GM12878 (cell line): ENCODE results near the gene FRMD3. TPM values are rescaled to one million over a fixed set of nuclear protein-coding genes. Genes with fewer than 3 reads are reported as not detected.

Experiments
- ATAC-seq: fragments of 200-7000 bp; cut with Tn5 transposase; 3 replicates; pipeline ENCODE4 v1.9.1; 2020; ENCODE audit warnings: mild to moderate bottlenecking, moderate library complexity
- BruUV-seq: library from RNA; stranded (reverse); fragments of 400-500 nt; replicated peaks from 2 replicates; lab custom pipeline; 2021; lab: Mats Ljungman, UMichigan
- CTCF ChIA-PET: fragments of 300-600 bp; sonication (Branson Sonifier 250); formaldehyde crosslinking; extraction: SDS; loops from one replicate; lab custom pipeline; 2021; ENCODE audit warnings: inconsistent platforms; lab: Yijun Ruan, JAX
- POLR2A ChIA-PET: fragments of 350-600 bp; formaldehyde crosslinking; extraction: SDS; loops from one replicate; lab custom pipeline; 2021; ENCODE audit warnings: inconsistent platforms; lab: Charles Lee
- RAD21 ChIA-PET: fragments of 300-600 bp; sonication (Branson Sonifier 250); formaldehyde crosslinking; loops from one replicate; lab custom pipeline; 2023; ENCODE audit warnings: antibody characterized with exemption; ENCODE audit not compliant: unreplicated experiment; lab: Charles Lee
- SMC1A ChIA-PET: fragments of 300-600 bp; sonication (Branson Sonifier 250); formaldehyde crosslinking; loops from one replicate; lab custom pipeline; 2023; ENCODE audit not compliant: unreplicated experiment, uncharacterized antibody; lab: Charles Lee
- DNase-seq: peaks from one replicate; pipeline ENCODE4 v3.0.0-alpha.2; 2011; ENCODE audit warnings: low read depth, low spot score
- FAIRE-seq: peaks from 3 replicates; lab custom pipeline; 2011; peaks lifted over from hg19 to GRCh38; lab: Jason Lieb, UNC
- H2AFZ ChIP-seq: 2 replicates; pipeline ENCODE4 v1.6.0; 2011; ENCODE audit warnings: low read depth, low read length, control low read depth; ENCODE audit not compliant: control insufficient read depth
- H3K27ac ChIP-seq: 2 replicates; pipeline ENCODE4 v1.5.1; 2011; ENCODE audit warnings: control low read depth; ENCODE audit not compliant: control insufficient read depth, insufficient read depth
- H3K27me3 ChIP-seq, 2 experiments: replicated peaks in 1 of 2; 2 replicates each; pipeline versions ENCODE4 v1.6.0 to v1.6.1; 2011; ENCODE audit warnings: low read length in 1 of 2; ENCODE audit not compliant: control insufficient read depth in 2 of 2, insufficient read depth in 2 of 2
- H3K36me3 ChIP-seq, 2 experiments: 2 replicates each; pipeline ENCODE4 v1.5.1; 2011; ENCODE audit warnings: low read length in 1 of 2; ENCODE audit not compliant: control insufficient read depth in 2 of 2, insufficient read depth in 2 of 2
- H3K4me1 ChIP-seq: 2 replicates; pipeline ENCODE4 v1.6.1; 2011; ENCODE audit warnings: mild to moderate bottlenecking, low read length, moderate library complexity, mixed read lengths; ENCODE audit not compliant: control insufficient read depth, insufficient read depth
- H3K4me2 ChIP-seq: 2 replicates; pipeline ENCODE4 v1.6.0; 2011; ENCODE audit warnings: control low read depth; ENCODE audit not compliant: control insufficient read depth, insufficient read depth
- H3K4me3 ChIP-seq: fragments of 200-600 bp; sonication (generic); 2 replicates; pipeline ENCODE4 v1.5.1; 2016
- H3K79me2 ChIP-seq: 2 replicates; pipeline ENCODE4 v1.6.0; 2011; ENCODE audit warnings: low read length; ENCODE audit not compliant: control insufficient read depth, insufficient read depth
- H3K9ac ChIP-seq: 2 replicates; pipeline ENCODE4 v1.8.0; 2011; ENCODE audit warnings: low read length, control low read depth, mixed read lengths; ENCODE audit not compliant: control insufficient read depth, insufficient read depth
- H3K9me3 ChIP-seq: replicated peaks from 3 replicates; pipeline ENCODE4 v1.5.1; 2011; ENCODE audit warnings: mild to moderate bottlenecking, low read length; ENCODE audit not compliant: control insufficient read depth, insufficient read depth
- H4K20me1 ChIP-seq: 2 replicates; pipeline ENCODE4 v1.6.0; 2011; ENCODE audit not compliant: control insufficient read depth, insufficient read depth
- BCLAF1 ChIP-seq: fragments of 450-650 bp; IDR thresholded peaks from 2 replicates; pipeline ENCODE4 v1.6.1; 2017; ENCODE audit warnings: antibody characterized with exemption, mild to moderate bottlenecking, moderate library complexity
- E4F1 ChIP-seq: fragments of 450-650 bp; IDR thresholded peaks from 2 replicates; pipeline ENCODE4 v1.6.1; 2018; ENCODE audit warnings: borderline replicate concordance, mild to moderate bottlenecking; ENCODE audit not compliant: partially characterized antibody
- MLLT1 ChIP-seq: fragments of 450-650 bp; IDR thresholded peaks from 2 replicates; pipeline ENCODE4 v1.6.1; 2016; ENCODE audit warnings: mild to moderate bottlenecking
- TARDBP ChIP-seq: IDR thresholded peaks from 2 replicates; pipeline ENCODE4 v1.6.1; 2016; ENCODE audit warnings: borderline replicate concordance
- ZBTB33 ChIP-seq: fragments of 450-650 bp; IDR thresholded peaks from 2 replicates; pipeline ENCODE4 v1.6.1; 2017; ENCODE audit warnings: mild to moderate bottlenecking
- ZNF384 ChIP-seq: IDR thresholded peaks from 2 replicates; pipeline ENCODE4 v1.6.1; 2012; ENCODE audit warnings: low read depth, mild to moderate bottlenecking, low read length, improper control_type of control experiment, borderline replicate concordance
- ZNF592 ChIP-seq: fragments of 450-650 bp; IDR thresholded peaks from 2 replicates; pipeline ENCODE4 v1.6.1; 2017; ENCODE audit warnings: mild to moderate bottlenecking, moderate library complexity
- WGBS: methylation state at CpG from one replicate; pipeline ENCODE4 v1.1.6; 2016; ENCODE audit warnings: low lambda C conversion rate; ENCODE audit not compliant: insufficient replicate concordance, insufficient coverage; ENCODE audit errors: missing lambda C conversion rate; 5-methylcytosine and 5-hydroxymethylcytosine counted together
- in situ Hi-C: fragments of 300-500 bp; cut with MboI; formaldehyde crosslinking; loops from 9 replicates; pipeline ENCODE4 v1.14.3; 2018; ENCODE audit warnings: mixed read lengths
- intact Hi-C: fragments of 100-400 bp; cut with micrococcal nuclease; formaldehyde crosslinking; loops from one replicate; pipeline ENCODE4 v1.14.2; 2022; ENCODE audit not compliant: unreplicated experiment
- polyA plus RNA-seq, 11 experiments: library from polyadenylated mRNA; depleted of rRNA in 4 of 11; unstranded in 6 of 11; stranded (reverse) in 5 of 11; fragments of >200 nt; fragmentation: Nextera tagmentation in 4 of 11; fragmentation: Illumina TruSeq in 1 of 11; extraction: Ambion mirVana in 4 of 11; extraction: Trizol in 1 of 11; gene quantifications; 1 replicate in 1 of 11; 2 replicates in 10 of 11; pipeline versions ENCODE4 v1.2.1 to v1.2.3, GENCODE V29; 2011 to 2016; ENCODE audit warnings: inconsistent platforms in 2 of 11, missing spikeins in 2 of 11, low read depth in 1 of 11
- total RNA-seq, 4 experiments: library from RNA; depleted of rRNA in 3 of 4; stranded (reverse); fragments of >200 nt in 3 of 4; fragmentation: Illumina TruSeq in 1 of 4; extraction: Trizol in 1 of 4; gene quantifications; 2 replicates each; pipeline versions ENCODE4 v1.2.1 to v1.2.3, GENCODE V29; 2013 to 2021

The FRMD3 gene
- total and polyA plus RNA-seq, 10 of the 15 experiments (the other 5 are each of a cell fraction or from before 2014, with no cell fraction given), result 0.04 to 0.68 (median 0.21) TPM; not detected in 1

GRCh38 chr9:83294816-83295215 is 243.4 kb downstream of the FRMD3 start (continued):
- TF ChIP-seq ZBTB33, result no peak
- TF ChIP-seq ZNF384, result no peak
- no peak for TF ChIP-seq MLLT1
- no peak for TF ChIP-seq TARDBP
- TF ChIP-seq E4F1, result no peak

- ChIA-PET CTCF (interaction anchor here (0.6 kb wide), 1 partner anchor 262 kb away, joined by 3 read pairs; no protein-coding TSS in a partner anchor), RAD21 (interaction anchor here (0.6 kb wide), 1 partner anchor 51 kb away, joined by 3 read pairs; no protein-coding TSS in a partner anchor), SMC1A (interaction anchor here (1.4 kb wide), 1 partner anchor 9 kb away, joined by 4 read pairs; no protein-coding TSS in a partner anchor), POLR2A (no interaction called here)
- in situ Hi-C loops, result no loop called here
- H3K79me2 ChIP-seq, result no peaks in the 10 kb centered on the region
- H3K9ac ChIP-seq, result no peak overlapping the region
- H3K4me2 ChIP-seq, result no peak overlapping the region
- DNase-seq (no peak), FAIRE-seq (no peak), ATAC-seq (no peak)
- WGBS, result 44% methylated on average over 1 of the region's 1 CpG
- intact Hi-C loops, result no loop called here
- H2AFZ ChIP-seq, result no peak overlapping the region
- no peak overlapping the region for H3K4me3 ChIP-seq
- H3K4me1 ChIP-seq, result no peaks in the 10 kb centered on the region
- H3K9me3 ChIP-seq, result no peaks in the 10 kb centered on the region
- no peaks in the 10 kb centered on the region for H3K27me3 ChIP-seq
- no peaks in the 10 kb centered on the region for H3K36me3 ChIP-seq
- BruUV-seq, result no TSS peak
- no peaks in the 10 kb centered on the region for H4K20me1 ChIP-seq
- no peak overlapping the region for H3K27ac ChIP-seq
- no peak for TF ChIP-seq BCLAF1
- TF ChIP-seq ZNF592, result no peak
These were observed 247.0 kb downstream of the FRMD3 start for GRCh38 chr9:83291196-83291595.
